Activated CD8-positive, alpha-beta memory T cell treated with anti-CD3 and anti-CD28 coated beads, Interleukin-2, amount 10 ng/mL, durations not matched to agents 7 days and 5 days (primary cell): ENCODE results near the gene LHPP. TPM values are rescaled to one million over a fixed set of nuclear protein-coding genes. Genes with fewer than 3 reads are reported as not detected.

ENCODE experiments used
- ATAC-seq: fragments of 150-1000 bp; cut with Tn5 transposase; one replicate; pipeline ENCODE4 v1.10.0; 2021; ENCODE audit warnings: moderate library complexity
- CTCF ChIA-PET: fragments of 350-600 bp; sonication (Branson Sonifier 250); formaldehyde crosslinking; loops from one replicate; lab custom pipeline; 2021; ENCODE audit warnings: antibody characterized with exemption; lab: Charles Lee
- DNase-seq: peaks from one replicate; pipeline ENCODE4 v3.0.0-alpha.2; 2020
- H3K27ac Mint-ChIP-seq: one replicate; pipeline ENCODE4 v1.8.0; 2021; ENCODE audit warnings: mild to moderate bottlenecking, mixed read lengths
- H3K27me3 Mint-ChIP-seq: one replicate; pipeline ENCODE4 v1.8.0; 2021; ENCODE audit warnings: mixed read lengths
- H3K36me3 Mint-ChIP-seq: one replicate; pipeline ENCODE4 v1.8.0; 2021; ENCODE audit warnings: mild to moderate bottlenecking, mixed read lengths
- H3K4me1 Mint-ChIP-seq: one replicate; pipeline ENCODE4 v1.8.0; 2021; ENCODE audit warnings: mixed read lengths
- H3K4me3 Mint-ChIP-seq: one replicate; pipeline ENCODE4 v1.8.0; 2021; ENCODE audit warnings: mild to moderate bottlenecking, moderate library complexity, mixed read lengths
- H3K9me3 Mint-ChIP-seq: one replicate; pipeline ENCODE4 v1.8.0; 2022; ENCODE audit warnings: low read depth, mixed read lengths
- total RNA-seq, 2 experiments: library from RNA; stranded (reverse); gene quantifications; one replicate each; pipeline ENCODE4 v1.2.3, GENCODE V29; 2021

The LHPP gene
- total RNA-seq, 2 experiments from 2014 or later = 10.6 to 16.7 TPM

DNA sequence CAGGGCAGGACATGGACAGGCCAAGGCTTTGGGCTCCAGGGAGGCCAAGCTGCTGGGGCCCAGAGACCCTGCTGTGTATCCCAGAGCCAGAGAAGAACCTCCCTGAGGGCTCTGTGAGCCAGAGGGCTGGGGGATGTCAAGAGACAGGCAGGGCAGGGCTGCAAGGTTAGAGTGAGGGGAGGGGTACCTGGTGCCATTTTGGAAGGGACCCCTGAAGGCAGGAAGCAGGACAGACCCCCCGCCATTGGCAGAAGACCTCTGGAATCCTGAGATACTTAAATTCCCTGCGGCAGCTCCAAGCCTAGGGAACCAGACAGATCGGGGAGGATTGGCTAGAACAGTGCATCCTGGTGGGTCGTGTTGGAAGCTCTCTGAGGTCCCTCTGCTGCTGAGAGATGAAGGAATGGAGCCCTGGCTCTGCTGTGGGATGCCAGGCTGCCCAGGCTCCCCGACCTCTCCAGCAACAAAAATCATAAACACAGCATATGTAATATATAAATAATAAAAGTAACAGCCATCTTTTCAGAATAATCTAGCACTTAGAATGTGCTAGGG lies 75.0 kb downstream of the LHPP start:
- H3K4me3 Mint-ChIP-seq = no peak overlapping the region
- no peak for DNase-seq
- H3K27ac Mint-ChIP-seq = no peak overlapping the region
- H3K36me3 Mint-ChIP-seq = no peaks in the 10 kb centered on the region
- CTCF ChIA-PET = interaction anchor here (1.0 to 1.4 kb wide), 2 partner anchors 205 to 212 kb away, joined by 3 read pairs; no protein-coding TSS in a partner anchor
- peaks cover 6% of the 10 kb centered on the region for H3K4me1 Mint-ChIP-seq
- ATAC-seq = no peak
- H3K9me3 Mint-ChIP-seq = no peaks in the 10 kb centered on the region
- no peaks in the 10 kb centered on the region for H3K27me3 Mint-ChIP-seq

DNA sequence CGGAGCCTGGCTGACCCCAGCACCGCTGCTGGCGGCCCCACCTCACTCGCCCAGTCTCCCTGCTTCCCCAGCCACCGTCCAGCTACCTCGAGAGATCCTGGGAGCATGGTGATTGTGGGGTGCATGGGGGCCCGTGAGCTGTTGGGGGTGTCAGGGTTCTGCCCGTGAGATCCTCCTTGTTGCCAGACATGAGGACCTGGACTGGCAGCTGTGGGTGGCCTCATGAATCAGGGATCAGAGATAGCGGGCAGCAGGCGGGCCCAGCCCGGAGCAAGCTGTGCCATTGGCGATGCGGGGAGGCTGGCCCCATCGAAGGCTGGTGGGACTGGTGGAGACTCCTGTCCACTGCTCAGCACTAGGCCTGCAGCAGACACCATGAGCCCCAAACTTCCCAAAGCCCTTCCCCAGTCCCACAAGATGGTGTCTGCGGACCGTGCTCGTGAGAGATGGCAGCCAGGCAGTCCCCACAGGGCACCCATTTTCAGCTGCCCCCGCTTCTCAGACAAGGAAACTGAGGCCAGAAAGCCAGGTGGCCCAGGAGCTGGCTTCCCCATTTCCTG lies 75.6 kb downstream of the LHPP start:
- Mint-ChIP-seq H3K4me3 (no peak overlapping the region), H3K36me3 (no peaks in the 10 kb centered on the region)

GRCh38 chr10:124537891-124538290 lies 76.3 kb downstream of the LHPP start:
- DNase-seq = no peak
- no peaks in the 10 kb centered on the region for H3K9me3 Mint-ChIP-seq
- no peak for ATAC-seq
- no peaks in the 10 kb centered on the region for H3K36me3 Mint-ChIP-seq
- no peaks in the 10 kb centered on the region for H3K27me3 Mint-ChIP-seq
- CTCF ChIA-PET = interaction anchor here (1.1 to 4.6 kb wide), 4 partner anchors 204 to 289 kb away, joined by 4 to 44 read pairs (median 6); no protein-coding TSS in a partner anchor
- H3K4me1 Mint-ChIP-seq = peaks cover 6% of the 10 kb centered on the region
- H3K27ac Mint-ChIP-seq = no peak overlapping the region
- H3K4me3 Mint-ChIP-seq = no peak overlapping the region

More for the DNA sequence above, 75.6 kb downstream of the LHPP start:
- CTCF ChIA-PET = interaction anchor here (1.1 to 4.6 kb wide), 3 partner anchors 204 to 212 kb away, joined by 3 to 44 read pairs (median 4); no protein-coding TSS in a partner anchor
- Mint-ChIP-seq H3K9me3 (no peaks in the 10 kb centered on the region), H3K27me3 (no peaks in the 10 kb centered on the region), H3K4me1 (peaks cover 6% of the 10 kb centered on the region), H3K27ac (no peak overlapping the region)
- DNase-seq (no peak), ATAC-seq (no peak)

DNA sequence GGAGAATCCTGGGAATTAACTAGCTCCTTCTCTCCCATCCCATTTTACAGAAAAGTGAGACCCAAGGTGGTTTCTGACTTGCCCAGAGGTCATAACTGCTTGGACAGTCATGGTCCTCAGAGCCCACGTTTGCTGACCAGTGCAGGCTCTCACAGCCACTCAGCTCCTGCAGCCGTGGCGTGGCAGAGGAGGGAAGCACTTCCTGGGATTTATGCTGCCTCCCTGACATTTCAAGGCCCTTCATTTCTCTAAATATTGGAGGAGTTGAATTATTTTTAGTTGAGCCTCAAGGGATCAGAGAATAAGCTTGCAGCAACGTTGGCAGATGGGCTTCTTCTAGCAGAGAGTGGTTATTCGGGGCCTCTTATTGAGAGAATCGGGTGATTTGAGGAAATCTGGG lies 77.1 kb downstream of the LHPP start:
- no peaks in the 10 kb centered on the region for H3K36me3 Mint-ChIP-seq
- H3K27me3 Mint-ChIP-seq = no peaks in the 10 kb centered on the region
- CTCF ChIA-PET = interaction anchor here (1.1 to 4.6 kb wide), 6 partner anchors 9 to 288 kb away, joined by 3 to 44 read pairs (median 7); no protein-coding TSS in a partner anchor
- ATAC-seq (no peak), DNase-seq (no peak)
- H3K9me3 Mint-ChIP-seq = no peaks in the 10 kb centered on the region
- H3K4me3 Mint-ChIP-seq = no peak overlapping the region
- H3K4me1 Mint-ChIP-seq = peaks cover 6% of the 10 kb centered on the region
- no peak overlapping the region for H3K27ac Mint-ChIP-seq

DNA sequence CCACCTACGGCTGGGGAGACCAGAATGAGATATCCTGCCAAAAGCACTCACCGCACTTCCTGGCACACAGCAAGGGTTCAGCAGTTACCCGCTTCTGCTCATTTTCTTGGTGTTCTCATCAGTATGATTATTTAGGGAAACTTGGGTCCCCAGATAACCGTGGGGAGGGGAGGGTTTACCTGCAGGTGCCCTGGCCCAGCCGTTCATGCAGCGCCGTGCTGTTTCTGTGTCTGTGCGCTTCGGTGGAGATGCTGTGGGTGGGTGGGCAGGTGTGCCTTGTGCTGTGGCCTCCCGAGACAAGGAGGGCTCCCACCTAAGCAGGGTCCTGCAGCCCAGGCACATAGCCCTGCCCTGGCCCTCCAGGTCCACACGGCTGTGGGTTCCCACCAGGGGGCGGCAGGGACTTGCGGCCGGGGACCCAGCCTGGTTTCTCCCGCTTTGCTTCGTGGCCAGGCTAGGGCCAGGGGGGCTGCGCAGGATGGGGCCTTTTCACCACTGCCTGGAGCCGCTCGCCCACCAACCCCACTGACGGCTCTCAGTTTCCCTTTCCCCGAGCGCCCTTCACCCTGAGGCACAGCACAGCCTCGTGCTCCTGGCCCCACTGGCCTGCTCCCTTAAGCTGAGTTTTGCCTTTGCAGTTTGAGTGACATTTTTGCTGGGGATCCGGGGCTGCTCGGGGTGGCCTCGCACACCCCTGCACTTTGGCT lies 78.5 kb downstream of the LHPP start:
- H3K27me3 Mint-ChIP-seq = no peaks in the 10 kb centered on the region
- no peak overlapping the region for H3K4me3 Mint-ChIP-seq
- H3K36me3 Mint-ChIP-seq = no peaks in the 10 kb centered on the region
- DNase-seq (peak; percentile 75), ATAC-seq (peak; percentile 87)
- no peaks in the 10 kb centered on the region for H3K9me3 Mint-ChIP-seq
- no peak overlapping the region for H3K27ac Mint-ChIP-seq
- CTCF ChIA-PET = interaction anchor here (0.5 to 4.6 kb wide), 16 partner anchors 10 to 471 kb away, joined by 3 to 44 read pairs (median 4); no protein-coding TSS in a partner anchor
- H3K4me1 Mint-ChIP-seq = peaks cover 7% of the 10 kb centered on the region

DNA sequence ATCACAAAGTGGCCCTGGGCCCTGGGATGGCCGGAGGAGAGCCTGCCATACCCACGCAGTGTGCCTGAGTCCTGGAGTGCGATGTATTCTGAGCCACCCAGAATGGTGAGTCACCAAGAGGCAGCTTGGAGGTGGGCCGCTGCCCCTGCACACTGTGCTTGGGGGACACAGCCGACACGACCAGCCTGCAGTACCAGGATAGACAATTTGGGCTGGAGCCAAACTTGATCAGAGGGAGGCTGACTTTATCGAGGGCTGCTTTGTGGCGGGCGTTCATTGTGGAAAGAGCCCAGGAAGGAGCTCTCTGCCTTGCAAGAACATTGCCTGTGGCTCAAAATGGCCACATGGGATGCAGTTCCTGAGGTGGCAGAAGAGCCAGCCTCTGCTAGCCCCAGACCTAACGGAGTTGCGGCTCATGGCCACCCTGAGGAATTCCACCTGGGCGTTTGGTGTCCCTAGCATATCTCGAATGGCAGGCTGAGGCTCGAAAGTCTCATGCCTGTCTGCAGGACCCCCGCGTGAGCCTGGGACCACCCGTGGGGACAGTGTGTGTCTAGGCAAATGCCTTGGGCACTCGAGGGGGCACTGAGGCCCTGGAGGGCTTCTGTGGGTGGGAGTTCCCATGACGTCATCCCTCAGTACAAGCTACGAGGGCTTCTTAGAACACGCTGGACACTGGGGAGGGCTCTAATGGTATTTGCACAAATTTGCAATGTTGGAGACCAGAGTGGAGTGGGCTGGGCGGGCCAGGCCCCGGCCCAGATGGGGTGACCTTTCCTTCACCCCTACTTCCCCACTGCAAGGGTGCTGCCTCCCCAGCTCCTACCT lies 79.7 kb downstream of the LHPP start:
- no peak overlapping the region for H3K27ac Mint-ChIP-seq
- DNase-seq = no peak
- H3K4me3 Mint-ChIP-seq = no peak overlapping the region
- CTCF ChIA-PET = interaction anchor here (1.1 to 4.6 kb wide), 6 partner anchors 11 to 208 kb away, joined by 3 to 44 read pairs (median 5); no protein-coding TSS in a partner anchor
- no peaks in the 10 kb centered on the region for H3K9me3 Mint-ChIP-seq
- no peak for ATAC-seq
- peaks cover 14% of the 10 kb centered on the region for H3K4me1 Mint-ChIP-seq
- H3K27me3 Mint-ChIP-seq = no peaks in the 10 kb centered on the region
- no peaks in the 10 kb centered on the region for H3K36me3 Mint-ChIP-seq

DNA sequence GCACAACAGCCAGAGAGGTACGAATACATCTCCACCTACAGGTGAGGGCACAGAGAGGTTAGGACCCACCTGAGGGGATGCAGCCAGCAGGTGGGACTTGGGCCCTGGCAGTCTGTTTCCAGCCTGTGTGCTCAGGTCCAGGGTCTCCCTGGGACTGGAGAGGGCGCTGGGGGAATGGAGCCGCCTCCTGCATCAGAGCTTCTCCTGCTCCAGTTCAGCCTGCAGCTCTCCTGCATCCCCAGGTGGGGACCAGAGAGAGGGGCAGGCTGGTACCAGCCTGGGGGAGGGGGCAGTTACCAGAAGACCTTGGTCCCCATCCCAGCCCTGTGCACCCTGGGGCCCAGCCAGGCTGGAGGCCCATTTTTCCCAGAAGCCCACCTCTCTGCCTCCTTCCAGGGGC lies 80.7 kb downstream of the LHPP start:
- H3K27me3 Mint-ChIP-seq = no peaks in the 10 kb centered on the region
- H3K4me1 Mint-ChIP-seq = peaks cover 14% of the 10 kb centered on the region
- no peaks in the 10 kb centered on the region for H3K36me3 Mint-ChIP-seq

GRCh38 chr10:124543146-124543545 lies 81.5 kb downstream of the LHPP start:
- Mint-ChIP-seq H3K9me3 (no peaks in the 10 kb centered on the region), H3K4me1 (peaks cover 14% of the 10 kb centered on the region), H3K27me3 (no peaks in the 10 kb centered on the region), H3K27ac (no peak overlapping the region), H3K4me3 (no peak overlapping the region), H3K36me3 (no peaks in the 10 kb centered on the region)
- CTCF ChIA-PET = interaction anchor here (1.0 to 2.0 kb wide), 4 partner anchors 13 to 203 kb away, joined by 3 to 8 read pairs (median 4); no protein-coding TSS in a partner anchor
- ATAC-seq (no peak), DNase-seq (no peak)

More for the DNA sequence above, 80.7 kb downstream of the LHPP start:
- Mint-ChIP-seq H3K9me3 (no peaks in the 10 kb centered on the region), H3K4me3 (no peak overlapping the region), H3K27ac (no peak overlapping the region)
- no peak for DNase-seq
- ATAC-seq = no peak
- CTCF ChIA-PET = interaction anchor here (1.0 to 2.0 kb wide), 2 partner anchors 12 to 199 kb away, joined by 3 to 8 read pairs; no protein-coding TSS in a partner anchor

- CTCF ChIA-PET = interaction anchor here (1.2 to 2.0 kb wide), 4 partner anchors 14 to 202 kb away, joined by 4 to 8 read pairs (median 5); no protein-coding TSS in a partner anchor
- H3K27ac Mint-ChIP-seq = no peak overlapping the region
- peaks cover 14% of the 10 kb centered on the region for H3K4me1 Mint-ChIP-seq
- no peaks in the 10 kb centered on the region for H3K36me3 Mint-ChIP-seq
- no peak for ATAC-seq
- no peak overlapping the region for H3K4me3 Mint-ChIP-seq
- no peak for DNase-seq
- no peaks in the 10 kb centered on the region for H3K27me3 Mint-ChIP-seq
- H3K9me3 Mint-ChIP-seq = no peaks in the 10 kb centered on the region
Observed at GRCh38 chr10:124543971-124544370, 82.3 kb downstream of the LHPP start.

GRCh38 chr10:124544711-124545110 lies 83.1 kb downstream of the LHPP start:
- H3K27me3 Mint-ChIP-seq = no peaks in the 10 kb centered on the region
- no peak overlapping the region for H3K4me3 Mint-ChIP-seq
- ATAC-seq (no peak), DNase-seq (no peak)
- CTCF ChIA-PET = interaction anchor here (0.6 to 2.2 kb wide), 4 partner anchors 14 to 528 kb away, joined by 3 to 6 read pairs (median 6); partner anchors contain the start of gene FAM53B
- H3K27ac Mint-ChIP-seq = no peak overlapping the region
- H3K9me3 Mint-ChIP-seq = no peaks in the 10 kb centered on the region
- H3K36me3 Mint-ChIP-seq = no peaks in the 10 kb centered on the region
- peaks cover 14% of the 10 kb centered on the region for H3K4me1 Mint-ChIP-seq

DNA sequence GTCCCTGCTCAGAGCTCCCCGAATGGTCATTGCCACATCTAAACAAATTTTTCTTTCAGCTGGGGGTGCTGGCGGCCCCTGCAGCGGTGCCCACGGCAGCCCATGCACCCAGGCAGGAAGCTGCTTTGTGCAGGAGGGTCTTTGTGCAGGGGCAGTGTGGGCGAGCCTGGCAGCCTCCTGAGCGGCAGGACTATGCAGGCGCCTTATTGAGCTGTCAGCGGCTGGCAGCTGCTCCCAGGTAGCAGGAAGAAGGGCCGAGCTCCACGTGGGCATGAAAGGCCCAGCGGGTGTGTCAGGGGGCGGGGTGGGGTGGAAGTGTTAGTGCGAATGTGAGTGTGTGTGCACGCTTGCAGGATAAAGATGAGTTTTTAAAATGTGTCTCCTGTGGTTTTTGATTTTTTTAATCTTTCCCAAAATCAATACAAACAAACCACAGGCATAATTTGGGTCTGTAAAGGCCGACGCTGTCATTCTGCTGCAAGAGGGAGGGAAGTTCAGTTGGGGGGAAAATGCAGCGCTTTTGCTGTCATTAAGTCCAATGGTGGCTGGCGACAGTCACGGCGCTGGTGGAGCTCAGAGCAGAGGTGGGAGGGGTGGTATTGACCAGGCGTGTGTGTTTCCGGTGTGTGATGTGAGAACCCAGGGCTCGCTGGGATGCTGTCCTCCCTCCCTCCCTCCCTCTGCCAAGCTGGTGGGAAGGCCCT lies 83.9 kb downstream of the LHPP start:
- CTCF ChIA-PET = interaction anchor here (0.6 to 2.2 kb wide), 4 partner anchors 15 to 527 kb away, joined by 3 to 6 read pairs (median 6); partner anchors contain the start of gene FAM53B
- H3K9me3 Mint-ChIP-seq = no peaks in the 10 kb centered on the region
- ATAC-seq (peak; percentile 14), DNase-seq (no peak)
- H3K27me3 Mint-ChIP-seq = no peaks in the 10 kb centered on the region
- H3K4me3 Mint-ChIP-seq = no peak overlapping the region
- H3K36me3 Mint-ChIP-seq = no peaks in the 10 kb centered on the region
- H3K27ac Mint-ChIP-seq = no peak overlapping the region
- H3K4me1 Mint-ChIP-seq = peaks cover 8% of the 10 kb centered on the region

- CTCF ChIA-PET = interaction anchor here (2.2 kb wide), 1 partner anchor 199 kb away, joined by 5 read pairs; the partner anchor contains the start of gene FAM53B
- Mint-ChIP-seq H3K4me1 (peaks cover 8% of the 10 kb centered on the region), H3K27me3 (no peaks in the 10 kb centered on the region), H3K4me3 (no peak overlapping the region), H3K27ac (no peak overlapping the region), H3K36me3 (no peaks in the 10 kb centered on the region), H3K9me3 (no peaks in the 10 kb centered on the region)
- DNase-seq (no peak), ATAC-seq (peak; percentile 14)
Observed at GRCh38 chr10:124546055-124546369, 84.4 kb downstream of the LHPP start.
